Measurements from ENCODE around the gene NOS3.

NOS3 gene

DNA sequence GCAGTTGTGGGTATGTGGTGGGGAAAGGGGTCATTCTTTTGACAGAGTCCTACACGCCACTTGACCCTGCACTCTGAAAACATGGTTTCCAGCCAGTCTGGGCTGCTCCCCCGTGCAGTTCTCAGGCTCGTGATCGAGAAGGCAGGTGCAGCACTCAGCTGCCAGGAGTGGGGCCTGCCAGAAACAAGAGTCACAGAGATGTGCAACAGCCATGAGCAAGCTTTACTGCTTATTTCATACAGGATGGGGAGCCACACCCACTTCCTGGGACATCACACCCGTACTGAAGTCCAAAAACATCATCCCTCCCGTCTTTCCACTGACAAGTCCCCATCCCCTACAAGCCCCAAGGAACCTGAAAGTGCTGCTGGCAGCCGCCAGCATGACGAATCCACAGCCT lies 24.1 kb downstream of the NOS3 start:
- H3K4me3 ChIP-seq (ENCODE audit: low read depth, low read length) = no peak overlapping the region
- no peaks in the 10 kb centered on the region; the same call in 1 of the 2 replicates for H3K36me3 ChIP-seq (ENCODE audit: control insufficient read depth, insufficient read depth, low read length)
- no peak overlapping the region for H3K27ac ChIP-seq (ENCODE audit: low read depth, low read length)
- H3K9me3 ChIP-seq (ENCODE audit: control insufficient read depth, insufficient read depth, low read depth, low read length) = no peaks in the 10 kb centered on the region
- peaks cover 31% of the 10 kb centered on the region for H3K27me3 ChIP-seq (ENCODE audit: control insufficient read depth, insufficient read depth, low read length)
- peaks cover 54% of the 10 kb centered on the region for H3K4me1 ChIP-seq (ENCODE audit: control insufficient read depth, insufficient read depth, low read length)
- no peak overlapping the region for H3K9ac ChIP-seq (ENCODE audit: low read length)

DNA sequence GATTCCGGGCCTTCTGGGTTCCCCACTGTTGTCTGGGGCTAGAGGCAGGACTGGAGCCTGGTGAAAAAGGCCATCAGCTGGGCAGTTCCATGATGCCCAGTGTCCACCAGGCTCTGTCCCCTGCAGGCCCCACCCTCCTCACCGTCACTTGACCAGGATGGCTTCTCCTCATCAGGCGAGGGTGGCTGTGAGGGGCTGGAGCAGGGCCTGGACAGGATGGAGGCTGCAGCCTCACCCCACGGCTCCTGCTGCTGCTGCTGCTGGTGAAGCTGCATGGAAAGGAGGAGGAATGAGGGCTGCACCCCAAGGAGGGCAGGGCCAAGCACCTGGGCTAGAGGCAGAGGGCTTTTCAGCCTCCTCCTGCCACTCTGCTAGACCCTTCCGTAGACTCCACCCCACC lies 25.1 kb downstream of the NOS3 start:
- Histone ChIP-seq H3K4me1 (ENCODE audit: control insufficient read depth, insufficient read depth, low read length) (peaks cover 54% of the 10 kb centered on the region), H3K36me3 (ENCODE audit: control insufficient read depth, insufficient read depth, low read length) (no peaks in the 10 kb centered on the region; the same call in 1 of the 2 replicates), H3K9ac (ENCODE audit: low read length) (no peak overlapping the region), H3K27me3 (ENCODE audit: control insufficient read depth, insufficient read depth, low read length) (peaks cover 41% of the 10 kb centered on the region), H3K9me3 (ENCODE audit: control insufficient read depth, insufficient read depth, low read depth, low read length) (no peaks in the 10 kb centered on the region), H3K4me3 (ENCODE audit: low read depth, low read length) (no peak overlapping the region), H3K27ac (ENCODE audit: low read depth, low read length) (no peak overlapping the region)

DNA sequence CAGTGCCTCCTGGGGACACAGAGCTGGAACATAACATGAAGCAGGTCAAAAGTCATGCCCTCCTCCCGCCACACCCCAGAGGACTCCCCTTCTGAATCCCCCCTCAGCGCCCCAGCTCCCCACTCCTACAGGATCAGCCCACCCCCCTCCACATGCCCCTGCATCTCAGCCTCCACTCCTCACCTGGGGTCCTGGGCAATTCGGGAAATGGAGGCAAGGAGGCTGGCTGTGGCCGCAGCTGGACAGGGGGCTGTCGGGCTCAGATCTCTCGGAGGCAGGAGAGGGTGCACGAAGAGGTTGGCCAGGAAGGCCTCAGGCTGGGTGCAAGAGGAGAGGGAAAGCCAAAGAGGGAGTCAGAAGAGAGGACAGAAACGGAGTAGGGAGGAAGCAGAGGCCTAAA lies 25.7 kb downstream of the NOS3 start:
- H3K4me3 ChIP-seq (ENCODE audit: low read depth, low read length) = no peak overlapping the region
- H3K9me3 ChIP-seq (ENCODE audit: control insufficient read depth, insufficient read depth, low read depth, low read length) = no peaks in the 10 kb centered on the region
- H3K27ac ChIP-seq (ENCODE audit: low read depth, low read length) = no peak overlapping the region
- H3K27me3 ChIP-seq (ENCODE audit: control insufficient read depth, insufficient read depth, low read length) = peaks cover 41% of the 10 kb centered on the region
- H3K9ac ChIP-seq (ENCODE audit: low read length) = no peak overlapping the region
- H3K36me3 ChIP-seq (ENCODE audit: control insufficient read depth, insufficient read depth, low read length) = no peaks in the 10 kb centered on the region; the same call in 1 of the 2 replicates
- H3K4me1 ChIP-seq (ENCODE audit: control insufficient read depth, insufficient read depth, low read length) = peaks cover 53% of the 10 kb centered on the region

DNA sequence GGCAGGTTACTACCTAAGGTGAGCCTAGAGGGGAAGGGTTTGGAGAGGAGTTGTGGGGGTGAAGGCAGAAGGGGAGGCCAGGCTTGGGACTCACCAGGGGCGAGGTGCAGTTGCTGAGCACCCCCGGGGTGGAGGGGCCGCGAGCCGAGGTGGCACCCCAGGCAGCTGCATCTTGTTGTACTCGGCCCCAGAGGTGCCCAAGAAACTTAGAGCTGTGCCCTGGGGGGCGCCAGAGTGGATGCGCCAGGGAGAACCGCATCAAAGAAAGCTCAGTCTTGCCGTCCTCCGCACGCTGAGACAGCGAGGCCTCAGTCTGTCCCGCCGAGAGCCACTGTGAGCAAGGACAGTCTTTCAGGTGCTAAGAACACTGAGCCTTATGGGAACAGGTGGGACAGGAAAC lies 26.1 kb downstream of the NOS3 start:
- H3K27ac ChIP-seq (ENCODE audit: low read depth, low read length) = no peak overlapping the region
- H3K27me3 ChIP-seq (ENCODE audit: control insufficient read depth, insufficient read depth, low read length) = peaks cover 41% of the 10 kb centered on the region
- H3K4me3 ChIP-seq (ENCODE audit: low read depth, low read length) = no peak overlapping the region
- H3K9ac ChIP-seq (ENCODE audit: low read length) = no peak overlapping the region
- H3K9me3 ChIP-seq (ENCODE audit: control insufficient read depth, insufficient read depth, low read depth, low read length) = no peaks in the 10 kb centered on the region
- peaks cover 53% of the 10 kb centered on the region for H3K4me1 ChIP-seq (ENCODE audit: control insufficient read depth, insufficient read depth, low read length)
- no peaks in the 10 kb centered on the region; the same call in 1 of the 2 replicates for H3K36me3 ChIP-seq (ENCODE audit: control insufficient read depth, insufficient read depth, low read length)

DNA sequence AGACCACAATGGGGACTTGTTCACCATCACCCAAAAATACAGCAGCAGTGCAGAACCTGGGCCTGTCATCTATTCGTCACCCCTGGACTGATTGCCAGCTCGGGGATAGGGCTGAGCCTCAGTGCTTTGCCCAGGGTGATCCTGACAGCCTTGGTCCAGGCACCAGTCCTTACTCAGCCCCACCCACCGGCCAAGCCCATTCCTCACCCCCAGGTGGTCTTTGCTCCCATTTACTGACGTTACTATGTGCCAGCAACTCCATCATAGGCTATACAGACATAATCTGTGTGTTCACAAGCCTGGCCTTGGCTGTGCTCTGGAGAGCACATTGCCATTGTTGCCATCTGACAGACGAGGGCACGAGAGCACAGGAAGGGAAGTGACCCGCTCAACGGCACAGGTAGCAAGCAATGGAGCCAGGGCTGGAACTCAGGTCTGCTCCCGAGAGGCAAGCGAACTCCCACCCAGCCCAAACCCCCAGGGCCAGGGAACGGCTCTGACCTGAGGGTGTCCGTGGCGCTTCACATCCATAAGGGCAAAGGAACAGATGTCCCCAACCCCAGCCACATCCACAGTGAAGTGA lies 26.6 kb downstream of the NOS3 start:
- H3K9me3 ChIP-seq (ENCODE audit: control insufficient read depth, insufficient read depth, low read depth, low read length) = no peaks in the 10 kb centered on the region
- no peak overlapping the region for H3K27ac ChIP-seq (ENCODE audit: low read depth, low read length)
- H3K36me3 ChIP-seq (ENCODE audit: control insufficient read depth, insufficient read depth, low read length) = no peaks in the 10 kb centered on the region; the same call in 1 of the 2 replicates
- H3K4me1 ChIP-seq (ENCODE audit: control insufficient read depth, insufficient read depth, low read length) = peaks cover 50% of the 10 kb centered on the region
- H3K27me3 ChIP-seq (ENCODE audit: control insufficient read depth, insufficient read depth, low read length) = peaks cover 41% of the 10 kb centered on the region
- no peak overlapping the region for H3K9ac ChIP-seq (ENCODE audit: low read length)
- peak overlapping the region; percentile 50 for H3K4me3 ChIP-seq (ENCODE audit: low read depth, low read length)

DNA sequence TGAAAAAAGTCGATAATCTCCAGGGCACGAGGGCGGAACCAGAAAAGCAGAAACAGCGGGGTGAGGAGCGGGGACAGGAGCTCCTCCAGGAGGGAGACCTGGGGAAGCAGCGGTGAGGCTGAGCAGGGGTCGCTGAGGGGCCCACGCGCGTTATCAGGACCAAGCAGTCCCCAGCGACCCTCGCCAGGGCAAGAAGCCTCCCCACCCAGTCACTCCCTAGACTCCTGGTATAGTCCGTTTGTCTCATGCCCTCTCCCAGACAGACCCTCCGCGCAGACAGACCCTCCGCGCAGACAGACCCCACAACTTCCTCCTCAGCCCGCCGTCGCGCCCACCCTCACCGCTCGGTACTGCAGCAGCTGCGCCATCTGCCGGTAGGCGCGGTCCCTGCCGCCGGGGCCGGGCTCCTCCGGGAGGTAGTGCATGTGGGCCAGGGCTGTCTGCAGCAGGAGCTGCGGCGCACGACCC lies 27.2 kb downstream of the NOS3 start:
- H3K27ac ChIP-seq (ENCODE audit: low read depth, low read length) = no peak overlapping the region
- peaks cover 46% of the 10 kb centered on the region for H3K4me1 ChIP-seq (ENCODE audit: control insufficient read depth, insufficient read depth, low read length)
- no peaks in the 10 kb centered on the region for H3K9me3 ChIP-seq (ENCODE audit: control insufficient read depth, insufficient read depth, low read depth, low read length)
- no peaks in the 10 kb centered on the region; the same call in 1 of the 2 replicates for H3K36me3 ChIP-seq (ENCODE audit: control insufficient read depth, insufficient read depth, low read length)
- peak overlapping the region; percentile 50 for H3K4me3 ChIP-seq (ENCODE audit: low read depth, low read length)
- H3K9ac ChIP-seq (ENCODE audit: low read length) = no peak overlapping the region
- peaks cover 41% of the 10 kb centered on the region for H3K27me3 ChIP-seq (ENCODE audit: control insufficient read depth, insufficient read depth, low read length)

DNA sequence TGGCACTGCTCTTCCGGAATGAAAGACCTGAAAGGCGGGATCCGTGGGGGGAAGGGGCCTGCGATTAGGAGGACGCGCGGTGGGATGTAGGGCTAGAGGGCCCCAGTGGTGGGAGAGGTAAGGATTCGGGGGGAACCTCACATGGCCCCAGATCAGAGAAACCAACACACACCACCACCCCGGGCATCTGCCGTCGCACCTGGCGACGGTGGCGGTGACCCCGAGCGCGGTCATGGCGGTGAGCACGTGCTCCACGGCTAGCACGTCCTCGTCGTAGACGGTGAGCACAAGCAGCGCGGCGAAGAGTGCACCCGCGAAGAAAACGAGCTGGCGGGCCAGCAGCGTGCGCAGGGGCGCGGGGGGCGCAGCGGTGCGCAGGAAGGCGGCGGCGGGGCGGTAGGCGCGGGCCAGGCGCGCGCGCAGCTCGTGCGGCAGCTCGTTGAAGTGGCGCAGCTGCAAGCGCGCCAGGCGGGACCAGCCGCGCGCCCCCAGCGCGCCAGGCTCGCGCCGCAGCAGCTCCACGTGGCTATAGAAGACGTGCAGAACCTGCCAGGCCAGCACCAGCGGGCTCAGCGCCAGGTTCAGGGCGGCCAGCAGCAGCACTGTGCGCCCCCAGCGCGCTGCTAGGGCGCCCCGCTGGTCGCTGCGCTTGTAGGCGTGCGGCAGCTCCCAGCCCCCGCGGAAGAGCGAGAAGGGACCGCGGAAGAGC lies 27.8 kb downstream of the NOS3 start:
- peaks cover 41% of the 10 kb centered on the region for H3K27me3 ChIP-seq (ENCODE audit: control insufficient read depth, insufficient read depth, low read length)
- peak overlapping the region; percentile 36 for H3K4me3 ChIP-seq (ENCODE audit: low read depth, low read length)
- H3K36me3 ChIP-seq (ENCODE audit: control insufficient read depth, insufficient read depth, low read length) = no peaks in the 10 kb centered on the region; the same call in 1 of the 2 replicates
- H3K4me1 ChIP-seq (ENCODE audit: control insufficient read depth, insufficient read depth, low read length) = peaks cover 43% of the 10 kb centered on the region
- H3K9me3 ChIP-seq (ENCODE audit: control insufficient read depth, insufficient read depth, low read depth, low read length) = no peaks in the 10 kb centered on the region
- no peak overlapping the region for H3K27ac ChIP-seq (ENCODE audit: low read depth, low read length)
- no peak overlapping the region for H3K9ac ChIP-seq (ENCODE audit: low read length)

DNA sequence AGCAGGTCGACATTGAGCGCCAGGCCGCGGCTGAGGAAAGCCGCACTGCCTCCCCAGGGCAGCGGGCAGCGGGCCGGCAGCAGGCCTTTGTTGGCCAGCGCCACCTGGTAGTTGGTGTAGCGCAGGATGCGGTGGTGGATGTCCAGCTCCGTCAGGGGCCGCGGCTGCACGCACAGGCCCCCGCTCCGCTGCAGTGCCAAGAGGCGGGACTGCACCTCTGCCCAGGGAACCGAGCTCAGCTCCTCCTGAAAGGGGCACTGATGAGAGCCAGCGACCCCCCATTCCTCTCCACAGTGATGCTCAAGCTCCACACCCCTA lies 28.3 kb downstream of the NOS3 start:
- H3K4me3 ChIP-seq (ENCODE audit: low read depth, low read length) = peak overlapping the region; percentile 30; the same call in 1 of the 2 replicates
- no peak overlapping the region for H3K9ac ChIP-seq (ENCODE audit: low read length)
- peaks cover 41% of the 10 kb centered on the region for H3K27me3 ChIP-seq (ENCODE audit: control insufficient read depth, insufficient read depth, low read length)
- H3K9me3 ChIP-seq (ENCODE audit: control insufficient read depth, insufficient read depth, low read depth, low read length) = no peaks in the 10 kb centered on the region
- peaks cover 38% of the 10 kb centered on the region for H3K4me1 ChIP-seq (ENCODE audit: control insufficient read depth, insufficient read depth, low read length)
- no peaks in the 10 kb centered on the region; the same call in 1 of the 2 replicates for H3K36me3 ChIP-seq (ENCODE audit: control insufficient read depth, insufficient read depth, low read length)
- H3K27ac ChIP-seq (ENCODE audit: low read depth, low read length) = no peak overlapping the region

DNA sequence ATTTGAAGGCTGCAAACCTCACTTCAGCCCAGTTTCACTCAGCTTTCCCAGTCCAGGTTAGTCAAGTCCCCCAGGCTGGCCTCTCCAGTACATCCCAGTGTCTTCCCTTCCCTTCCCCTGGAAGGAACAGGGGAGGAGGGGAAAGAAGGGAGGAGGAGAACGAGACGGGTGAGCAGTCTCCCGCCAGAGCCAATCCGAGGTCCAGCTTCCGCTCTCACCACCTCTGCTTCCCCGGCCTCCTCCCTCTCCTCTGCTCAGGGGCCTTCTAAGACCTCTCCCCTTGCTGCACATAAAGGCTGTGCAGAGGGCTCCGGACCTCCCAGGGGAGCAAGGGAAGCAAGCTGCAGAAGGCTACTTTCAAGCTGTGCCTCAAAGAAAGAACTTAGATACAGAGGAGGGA lies 29.4 kb downstream of the NOS3 start:
- Histone ChIP-seq H3K27ac (ENCODE audit: low read depth, low read length) (no peak overlapping the region), H3K27me3 (ENCODE audit: control insufficient read depth, insufficient read depth, low read length) (peaks cover 41% of the 10 kb centered on the region), H3K4me3 (ENCODE audit: low read depth, low read length) (peak overlapping the region; percentile 27; the same call in 1 of the 2 replicates), H3K4me1 (ENCODE audit: control insufficient read depth, insufficient read depth, low read length) (peaks cover 40% of the 10 kb centered on the region), H3K9ac (ENCODE audit: low read length) (no peak overlapping the region), H3K36me3 (ENCODE audit: control insufficient read depth, insufficient read depth, low read length) (no peaks in the 10 kb centered on the region; the same call in 1 of the 2 replicates), H3K9me3 (ENCODE audit: control insufficient read depth, insufficient read depth, low read depth, low read length) (no peaks in the 10 kb centered on the region)

DNA sequence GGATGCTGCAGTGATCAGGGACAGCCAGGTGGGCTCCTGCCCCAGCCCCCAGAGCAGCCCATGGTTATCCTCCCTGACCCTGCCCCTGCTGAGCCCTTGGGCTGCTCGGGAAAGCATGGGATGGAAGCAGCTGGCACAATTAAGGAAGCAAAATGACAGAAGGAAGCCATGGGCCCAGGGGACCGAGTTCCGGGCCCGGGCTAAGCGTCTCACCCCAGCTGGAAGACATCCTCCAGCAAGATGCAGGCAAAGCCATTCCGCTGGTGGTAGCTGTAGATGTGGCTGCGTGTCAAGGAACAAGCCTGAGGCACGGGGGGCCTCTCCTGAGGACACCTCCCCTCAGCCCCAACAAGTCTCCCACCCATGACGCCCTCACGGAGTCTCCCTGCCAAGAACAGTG lies 32.4 kb downstream of the NOS3 start:
- Histone ChIP-seq H3K27me3 (ENCODE audit: control insufficient read depth, insufficient read depth, low read length) (peaks cover 27% of the 10 kb centered on the region), H3K9ac (ENCODE audit: low read length) (no peak overlapping the region), H3K36me3 (ENCODE audit: control insufficient read depth, insufficient read depth, low read length) (no peaks in the 10 kb centered on the region), H3K27ac (ENCODE audit: low read depth, low read length) (no peak overlapping the region), H3K4me3 (ENCODE audit: low read depth, low read length) (no peak overlapping the region), H3K4me1 (ENCODE audit: control insufficient read depth, insufficient read depth, low read length) (peaks cover 44% of the 10 kb centered on the region), H3K9me3 (ENCODE audit: control insufficient read depth, insufficient read depth, low read depth, low read length) (no peaks in the 10 kb centered on the region)

DNA sequence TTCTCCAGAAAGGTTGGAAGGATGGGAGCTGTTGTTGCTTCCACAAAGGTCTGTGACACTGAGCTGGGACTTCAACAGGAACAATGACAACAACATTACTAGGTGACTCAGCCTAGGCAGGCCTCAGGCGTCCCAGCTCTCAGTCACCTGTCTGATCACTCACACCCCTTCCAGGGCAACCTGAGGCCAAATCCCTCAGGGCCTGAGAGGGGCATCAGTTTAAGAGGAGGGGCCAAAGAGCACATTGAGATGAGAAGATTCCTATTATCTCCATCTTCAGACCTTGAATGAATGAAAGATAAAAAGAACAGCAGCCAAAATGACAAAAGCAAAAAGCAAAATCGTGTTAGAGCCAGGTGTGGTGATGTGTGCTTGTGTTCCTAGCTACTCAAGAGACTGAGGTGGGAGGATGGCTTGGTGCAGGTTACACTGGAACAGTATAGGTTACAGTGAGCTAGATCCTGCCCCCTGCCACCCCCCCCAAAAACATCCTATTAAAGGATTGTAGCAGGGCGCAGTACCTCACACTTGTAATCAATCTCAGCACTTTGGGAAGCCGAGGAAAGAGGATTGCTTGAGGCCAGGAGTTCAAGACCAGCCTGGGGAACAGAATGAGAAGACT lies 33.7 kb downstream of the NOS3 start, which contains the start of gene ATG9B:
Gene ATG9B, minus strand, starts transcription at position 60 of the 622 bp plus-strand sequence. CDS start 71 bp downstream, outside the sequence.
- H3K9me3 ChIP-seq (ENCODE audit: control insufficient read depth, insufficient read depth, low read depth, low read length) = no peaks in the 10 kb centered on the region
- H3K27ac ChIP-seq (ENCODE audit: low read depth, low read length) = no peak within 1 kb of the TSS
- peaks cover 14% of the 10 kb centered on the region for H3K27me3 ChIP-seq (ENCODE audit: control insufficient read depth, insufficient read depth, low read length)
- no peak within 1 kb of the TSS for H3K4me3 ChIP-seq (ENCODE audit: low read depth, low read length)
- no peaks in the 10 kb centered on the region for H3K36me3 ChIP-seq (ENCODE audit: control insufficient read depth, insufficient read depth, low read length)
- no peak within 1 kb of the TSS for H3K9ac ChIP-seq (ENCODE audit: low read length)
- H3K4me1 ChIP-seq (ENCODE audit: control insufficient read depth, insufficient read depth, low read length) = peaks cover 33% of the 10 kb centered on the region

All from HUES6 (cell line).